ENCODE measurements around the gene CLASP2. TPM values are rescaled to one million over a fixed set of nuclear protein-coding genes. Genes with fewer than 3 reads are reported as not detected.

The CLASP2 gene
- total and polyA plus RNA-seq, 2 of the 4 experiments (the other 2 are of a cell fraction): 11.9 to 49.1 TPM

DNA sequence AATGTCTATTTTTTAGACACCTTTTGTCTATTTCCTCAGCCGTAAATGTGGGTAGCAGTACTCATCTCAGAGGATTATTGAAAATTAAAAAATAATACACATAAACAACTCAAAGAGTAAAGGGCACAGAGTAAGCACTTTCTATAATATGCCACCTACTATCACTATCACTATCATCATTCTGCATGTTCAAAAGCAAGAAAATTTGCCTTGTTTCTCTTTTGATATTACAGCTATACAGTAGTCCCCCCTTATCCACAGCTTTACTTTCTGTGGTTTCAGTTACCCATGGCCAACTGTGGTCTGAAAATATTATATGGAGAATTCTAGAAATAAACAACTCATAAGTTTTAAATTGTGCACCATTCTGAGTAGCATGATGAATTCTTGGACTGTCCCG, 27.7 kb downstream of the CLASP2 start:
- no peak overlapping the region for H2BK5ac ChIP-seq (ENCODE audit: low read depth, low read length, poor library complexity, severe bottlenecking)
- H3K4me2 ChIP-seq (ENCODE audit: low read depth, low read length): no peak overlapping the region
- H3K36me3 ChIP-seq (ENCODE audit: control insufficient read depth, insufficient read depth, low read length): 0 out of 2 replicates have a peak, but pooled peaks cover 4% of the 10 kb centered on the region
- H3K23ac ChIP-seq (ENCODE audit: low read depth, low read length): no peak overlapping the region
- no peak overlapping the region for H2BK20ac ChIP-seq (ENCODE audit: low read depth, low read length)
- no peak for ATAC-seq (ENCODE audit: low read depth)
- WGBS, 2 experiments (ENCODE audit: extremely low coverage in 2 of 2, insufficient read length in 1 of 2): 100% methylated on average over 1 of the region's 2 CpGs; no CpG with 5 or more reads in 1 of the 2 experiments
- H2AFZ ChIP-seq (replicated peaks; ENCODE audit: low read length, poor library complexity): no peak overlapping the region
- no peak overlapping the region for H3K4me3 ChIP-seq (ENCODE audit: insufficient read depth, low read depth, low read length)
- ChIA-PET CTCF (no interaction called here), POLR2A (ENCODE audit: unreplicated experiment) (no interaction called here)
- no TSS peak for BruUV-seq (replicated peaks)
- H2BK15ac ChIP-seq (ENCODE audit: low read depth, low read length): no peak overlapping the region
- H3K4ac ChIP-seq (ENCODE audit: low read depth, low read length): no peak overlapping the region
- dilution Hi-C loops (cut with HindIII; ENCODE audit: low sequenced_read_pairs, unreplicated experiment) (no loop called here), intact Hi-C loops (cut with micrococcal nuclease) (no loop called here), in situ Hi-C loops (cut with MboI; ENCODE audit: low sequenced_read_pairs) (no loop called here)
- no peak overlapping the region for H4K91ac ChIP-seq (ENCODE audit: insufficient read depth, low read depth, low read length)
- H3K9me3 ChIP-seq (ENCODE audit: control insufficient read depth, insufficient read depth, low read length): no peaks in the 10 kb centered on the region
- H3K27ac ChIP-seq (ENCODE audit: insufficient read depth, low read length): no peak overlapping the region
- H4K8ac ChIP-seq (ENCODE audit: low read depth in 2 of 2, low read length in 2 of 2): no peak overlapping the region
- DNase-seq: no peak
- no peak overlapping the region for H2BK120ac ChIP-seq (ENCODE audit: low read depth, low read length)
- H3K9ac ChIP-seq (ENCODE audit: low read depth, low read length): no peak overlapping the region
- no peak overlapping the region for H2AK5ac ChIP-seq (ENCODE audit: low read depth, low read length)
- H3K27me3 ChIP-seq (ENCODE audit: control insufficient read depth, insufficient read depth, low read length): no peaks in the 10 kb centered on the region
- no peak overlapping the region for H3K14ac ChIP-seq (replicated peaks; ENCODE audit: low read depth, low read length)
- H3K4me1 ChIP-seq (ENCODE audit: control insufficient read depth, insufficient read depth, low read length): no peaks in the 10 kb centered on the region
- H3K9me1 ChIP-seq (ENCODE audit: insufficient read depth, low read length): peaks cover 4% of the 10 kb centered on the region
- H2AK9ac ChIP-seq (replicated peaks; ENCODE audit: low read depth, low read length, poor library complexity): no peak overlapping the region
- no peak overlapping the region for H4K5ac ChIP-seq (ENCODE audit: low read depth, low read length)
- no peak overlapping the region for H3K56ac ChIP-seq (ENCODE audit: extremely low read depth, insufficient read depth, low read length)
- TF ChIP-seq MXI1 (IDR thresholded peaks at IDR 0.05; ENCODE audit: borderline replicate concordance, low read depth, low read length) (no peak), RAD21 (IDR thresholded peaks at IDR 0.05; ENCODE audit: low read length) (no peak), POLR2A (IDR thresholded peaks at IDR 0.05; ENCODE audit: low read depth, low read length) (no peak), NFE2L2 (IDR thresholded peaks at IDR 0.05; ENCODE audit: low read depth, low read length) (no peak)
- TF ChIP-seq, protein P1, sequence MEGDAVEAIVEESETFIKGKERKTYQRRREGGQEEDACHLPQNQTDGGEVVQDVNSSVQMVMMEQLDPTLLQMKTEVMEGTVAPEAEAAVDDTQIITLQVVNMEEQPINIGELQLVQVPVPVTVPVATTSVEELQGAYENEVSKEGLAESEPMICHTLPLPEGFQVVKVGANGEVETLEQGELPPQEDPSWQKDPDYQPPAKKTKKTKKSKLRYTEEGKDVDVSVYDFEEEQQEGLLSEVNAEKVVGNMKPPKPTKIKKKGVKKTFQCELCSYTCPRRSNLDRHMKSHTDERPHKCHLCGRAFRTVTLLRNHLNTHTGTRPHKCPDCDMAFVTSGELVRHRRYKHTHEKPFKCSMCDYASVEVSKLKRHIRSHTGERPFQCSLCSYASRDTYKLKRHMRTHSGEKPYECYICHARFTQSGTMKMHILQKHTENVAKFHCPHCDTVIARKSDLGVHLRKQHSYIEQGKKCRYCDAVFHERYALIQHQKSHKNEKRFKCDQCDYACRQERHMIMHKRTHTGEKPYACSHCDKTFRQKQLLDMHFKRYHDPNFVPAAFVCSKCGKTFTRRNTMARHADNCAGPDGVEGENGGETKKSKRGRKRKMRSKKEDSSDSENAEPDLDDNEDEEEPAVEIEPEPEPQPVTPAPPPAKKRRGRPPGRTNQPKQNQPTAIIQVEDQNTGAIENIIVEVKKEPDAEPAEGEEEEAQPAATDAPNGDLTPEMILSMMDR (conservative IDR thresholded peaks at IDR 0.05; ENCODE audit: low read depth, low read length): no peak
- TF ChIP-seq, protein P2, sequence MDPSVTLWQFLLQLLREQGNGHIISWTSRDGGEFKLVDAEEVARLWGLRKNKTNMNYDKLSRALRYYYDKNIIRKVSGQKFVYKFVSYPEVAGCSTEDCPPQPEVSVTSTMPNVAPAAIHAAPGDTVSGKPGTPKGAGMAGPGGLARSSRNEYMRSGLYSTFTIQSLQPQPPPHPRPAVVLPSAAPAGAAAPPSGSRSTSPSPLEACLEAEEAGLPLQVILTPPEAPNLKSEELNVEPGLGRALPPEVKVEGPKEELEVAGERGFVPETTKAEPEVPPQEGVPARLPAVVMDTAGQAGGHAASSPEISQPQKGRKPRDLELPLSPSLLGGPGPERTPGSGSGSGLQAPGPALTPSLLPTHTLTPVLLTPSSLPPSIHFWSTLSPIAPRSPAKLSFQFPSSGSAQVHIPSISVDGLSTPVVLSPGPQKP (IDR thresholded peaks at IDR 0.05; ENCODE audit: borderline replicate concordance, low read depth, low read length): no peak
- TF ChIP-seq, protein P3, sequence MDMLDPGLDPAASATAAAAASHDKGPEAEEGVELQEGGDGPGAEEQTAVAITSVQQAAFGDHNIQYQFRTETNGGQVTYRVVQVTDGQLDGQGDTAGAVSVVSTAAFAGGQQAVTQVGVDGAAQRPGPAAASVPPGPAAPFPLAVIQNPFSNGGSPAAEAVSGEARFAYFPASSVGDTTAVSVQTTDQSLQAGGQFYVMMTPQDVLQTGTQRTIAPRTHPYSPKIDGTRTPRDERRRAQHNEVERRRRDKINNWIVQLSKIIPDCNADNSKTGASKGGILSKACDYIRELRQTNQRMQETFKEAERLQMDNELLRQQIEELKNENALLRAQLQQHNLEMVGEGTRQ (IDR thresholded peaks at IDR 0.05; ENCODE audit: low read depth, low read length): no peak
- H3K79me1 ChIP-seq (ENCODE audit: low read depth in 1 of 2, low read length in 2 of 2): peaks cover 11 to 25% of the 10 kb centered on the region in 2 experiments
- no peaks in the 10 kb centered on the region for H4K20me1 ChIP-seq (ENCODE audit: insufficient read depth, low read length)
- no peak overlapping the region for H3K18ac ChIP-seq (ENCODE audit: low read depth, low read length)

Data from IMR-90 (cell line).